DMS53 (cell line): ENCODE measurements around the gene SLC9A9.
A peak's percentile ranks its signal among the peaks of the same experiment; 100 is the strongest.

Experiments used
- DNase-seq: peaks from one replicate; lab custom pipeline; 2025; lab: John Stamatoyannopoulos, UW

The SLC9A9 gene

DNA sequence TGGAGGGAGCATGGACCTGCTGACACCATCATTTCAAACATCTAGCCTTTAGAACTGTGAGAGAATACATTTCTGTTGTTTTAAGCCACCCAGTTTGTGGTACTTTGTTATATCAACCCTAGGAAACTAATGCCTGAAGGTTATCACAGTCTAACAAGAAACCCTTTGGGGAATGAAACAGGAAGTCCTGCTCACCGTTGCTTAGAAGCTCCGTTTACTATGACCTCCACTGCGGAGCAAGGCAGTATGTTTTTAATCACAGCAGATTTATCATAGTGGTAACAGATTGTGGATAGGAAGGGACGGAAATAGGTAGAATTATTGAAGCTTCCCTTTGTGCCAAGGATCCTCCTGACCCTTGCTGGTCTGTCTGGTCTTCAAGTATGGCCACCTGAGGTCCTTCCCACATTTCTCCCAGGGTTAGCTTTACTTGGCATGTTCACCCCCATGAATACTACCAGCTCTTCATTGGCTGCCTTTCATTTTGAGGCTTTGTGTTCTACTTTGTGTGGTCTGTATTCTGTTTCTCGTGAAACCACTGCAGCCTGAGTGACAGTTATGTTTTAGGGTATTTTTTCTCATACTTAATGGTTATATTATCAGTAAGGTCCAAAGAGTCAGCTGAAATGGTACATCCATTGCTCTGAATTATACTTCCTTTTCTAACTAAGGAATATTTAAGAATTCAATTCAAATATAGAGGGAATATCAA is 527.1 kb downstream of the SLC9A9 start:
- DNase-seq = no peak

DNA sequence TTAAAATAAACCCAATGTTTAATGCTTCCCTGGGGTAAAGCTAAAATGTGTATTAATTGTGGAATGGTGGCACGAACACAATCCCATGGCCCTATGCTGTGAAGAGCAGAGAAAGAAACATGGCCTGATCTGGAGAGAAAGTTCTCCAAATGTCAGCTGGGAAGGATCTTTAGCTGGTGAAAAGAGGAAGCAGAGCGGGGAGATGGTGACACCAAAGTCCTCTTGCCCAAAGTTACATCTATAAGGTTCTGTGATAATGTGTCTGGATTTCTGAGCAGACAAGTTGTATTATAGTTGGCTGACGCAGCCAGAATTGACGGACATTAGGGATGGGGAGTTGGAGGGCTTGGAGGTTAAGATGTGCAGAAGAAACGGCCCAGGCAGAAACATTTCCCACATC is 532.5 kb downstream of the SLC9A9 start:
- DNase-seq = no peak

DNA sequence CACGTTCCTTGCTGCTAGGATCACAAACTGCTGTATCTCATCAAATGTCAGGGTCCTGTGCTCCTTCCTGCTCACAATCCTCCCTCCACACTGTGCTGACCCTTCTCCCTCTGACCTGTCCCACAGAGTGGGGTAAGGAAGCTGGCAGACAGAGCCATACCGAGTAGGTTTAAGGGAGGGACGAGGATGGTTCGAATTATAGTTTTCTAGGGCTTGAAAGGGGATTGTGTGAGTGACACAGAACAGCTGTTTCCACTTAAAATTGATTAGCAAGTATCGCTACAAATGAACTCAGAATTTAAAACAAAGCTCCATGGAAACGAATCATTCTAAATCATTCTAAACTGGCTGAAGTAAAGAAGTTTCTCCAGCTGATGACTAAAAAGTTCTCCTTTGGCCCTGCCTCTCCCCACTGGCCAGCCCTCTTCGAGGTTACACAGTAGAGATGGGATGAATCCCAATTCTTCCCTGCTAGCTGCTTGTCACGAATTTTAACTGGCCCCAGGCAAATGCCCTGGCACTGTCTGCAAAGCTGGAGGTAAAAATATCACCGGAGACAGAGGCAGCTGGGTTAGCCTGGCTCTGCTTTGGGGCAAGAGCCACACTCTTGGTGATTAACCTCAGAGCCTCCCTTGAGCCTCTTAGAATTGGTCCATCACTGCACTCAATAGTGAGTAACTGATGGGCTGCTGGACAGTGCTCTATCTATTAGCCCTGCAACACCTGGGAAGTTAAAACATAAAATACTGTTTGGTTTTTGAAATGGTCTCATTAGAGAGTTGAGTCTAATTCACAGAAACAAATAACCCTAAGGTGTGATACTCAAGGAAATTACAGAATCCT is 533.8 kb downstream of the SLC9A9 start:
- no peak for DNase-seq

DNA sequence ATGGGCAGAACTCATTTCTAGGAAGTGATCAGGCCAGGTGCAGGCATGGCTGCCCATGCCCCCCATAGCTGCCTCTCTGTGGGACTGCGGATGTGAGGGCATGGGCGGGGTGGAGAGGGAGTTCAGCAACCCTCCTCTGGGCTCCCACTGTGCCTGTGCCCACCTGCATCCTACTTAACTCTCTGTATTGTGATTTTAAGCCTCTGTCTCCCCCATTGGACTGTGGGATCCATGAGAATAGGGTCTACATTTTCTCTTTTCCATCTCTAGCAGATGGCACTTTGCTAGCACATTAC is 534.4 kb downstream of the SLC9A9 start:
- no peak for DNase-seq

DNA sequence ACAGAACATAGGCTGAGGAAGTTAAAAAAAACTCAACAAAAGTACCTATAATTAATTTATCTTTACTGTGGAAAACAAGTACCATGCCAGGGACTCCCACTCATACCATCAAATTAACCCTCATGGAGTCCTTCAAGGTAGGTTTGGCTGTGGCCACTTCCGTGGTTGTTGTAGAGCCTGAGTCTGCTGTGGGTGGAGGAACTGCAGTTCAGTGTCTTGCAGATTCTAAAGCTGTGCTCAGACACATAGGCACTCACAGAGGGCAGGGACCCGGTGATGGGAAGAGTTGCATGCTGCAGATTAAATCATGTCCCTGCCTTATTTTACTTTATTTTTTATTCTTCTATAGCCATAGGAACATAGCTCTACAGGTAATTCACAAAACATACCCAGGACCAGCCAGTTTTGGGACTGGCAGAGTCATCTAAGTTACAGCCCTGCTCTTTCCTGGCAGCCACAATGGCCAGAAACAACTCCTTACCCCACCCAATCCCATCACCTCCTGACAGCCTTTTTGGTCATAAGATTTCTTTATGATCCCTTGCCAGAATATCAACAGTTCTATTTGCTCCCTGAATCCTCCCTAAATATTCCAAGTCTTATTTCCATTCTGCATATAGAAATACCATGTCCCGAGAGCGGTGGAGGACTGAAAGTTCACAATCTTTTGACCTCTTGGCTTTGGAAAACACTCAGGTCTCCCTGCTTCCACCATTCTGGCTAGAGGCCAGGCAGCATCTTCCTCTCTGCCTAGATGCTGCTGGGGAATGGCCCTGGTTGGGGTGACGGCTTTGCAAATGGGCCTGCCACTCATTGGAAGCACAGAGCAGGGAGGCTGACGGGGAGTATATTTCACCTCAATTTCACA is 535.0 kb downstream of the SLC9A9 start:
- no peak for DNase-seq

DNA sequence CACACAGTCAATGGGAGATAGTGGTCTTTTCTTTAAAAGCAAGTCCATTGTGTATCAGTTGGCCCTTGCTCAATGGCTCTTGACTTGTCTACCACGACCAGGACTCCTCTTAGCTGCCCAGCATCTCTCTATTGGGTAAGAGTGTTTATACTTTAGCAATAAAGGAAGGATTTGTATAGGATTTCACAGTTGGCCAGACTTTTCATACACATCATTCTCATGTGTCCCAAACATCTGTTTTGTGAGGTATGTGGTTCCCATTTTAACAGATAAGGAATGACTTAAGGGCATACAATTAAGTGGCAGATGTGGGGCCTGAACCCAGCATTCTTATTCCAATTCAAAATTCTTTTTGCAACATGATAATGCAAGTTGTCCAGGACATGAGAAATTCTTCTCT is 537.2 kb downstream of the SLC9A9 start:
- no peak for DNase-seq

DNA sequence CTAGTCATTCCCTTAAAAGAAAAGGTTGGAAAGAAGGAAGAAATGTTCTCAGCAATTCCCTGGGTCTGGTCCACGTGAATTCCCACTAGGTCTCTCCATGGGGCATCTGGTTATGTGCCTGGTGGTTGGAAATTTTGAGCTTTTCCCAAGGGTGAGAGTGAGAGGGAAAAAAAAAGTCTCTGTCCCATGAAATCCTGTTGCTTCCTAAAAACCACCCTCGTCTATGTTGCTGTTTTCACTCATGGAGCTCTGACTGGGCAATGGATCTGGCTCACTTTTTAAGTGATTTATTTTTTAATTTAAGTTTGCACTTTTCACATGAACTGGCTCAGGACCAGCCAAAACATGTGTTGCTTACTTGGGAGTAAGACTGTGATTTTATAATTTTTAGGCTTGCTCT is 538.6 kb downstream of the SLC9A9 start:
- DNase-seq = no peak

DNA sequence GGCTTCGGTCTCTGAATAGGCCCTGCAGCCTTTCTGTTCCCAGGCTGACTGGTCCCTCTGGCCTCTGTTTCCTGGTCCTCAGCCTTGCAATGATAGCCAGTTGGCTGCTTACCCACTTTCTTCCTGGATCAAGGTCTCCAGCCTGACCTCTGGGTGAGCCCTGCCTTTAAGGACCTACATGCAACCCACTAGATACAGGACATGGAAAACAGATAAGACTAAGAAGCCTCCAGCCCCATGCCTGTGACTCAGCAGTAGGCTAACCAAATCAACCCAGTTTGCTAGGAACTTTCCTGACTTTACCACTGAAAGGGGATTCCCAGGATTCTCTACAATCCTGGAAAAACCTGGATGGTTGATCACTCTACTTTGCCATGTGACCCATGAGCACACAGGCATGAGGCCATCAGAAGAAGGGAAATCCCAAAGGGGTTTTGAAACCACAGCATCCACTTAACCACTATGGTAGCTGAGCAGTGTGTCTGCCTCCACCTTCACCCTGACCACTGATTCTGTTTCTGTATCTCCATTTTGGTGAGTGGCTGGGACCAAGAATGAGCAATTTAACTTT is 540.6 kb downstream of the SLC9A9 start:
- DNase-seq = peak; percentile 17

DNA sequence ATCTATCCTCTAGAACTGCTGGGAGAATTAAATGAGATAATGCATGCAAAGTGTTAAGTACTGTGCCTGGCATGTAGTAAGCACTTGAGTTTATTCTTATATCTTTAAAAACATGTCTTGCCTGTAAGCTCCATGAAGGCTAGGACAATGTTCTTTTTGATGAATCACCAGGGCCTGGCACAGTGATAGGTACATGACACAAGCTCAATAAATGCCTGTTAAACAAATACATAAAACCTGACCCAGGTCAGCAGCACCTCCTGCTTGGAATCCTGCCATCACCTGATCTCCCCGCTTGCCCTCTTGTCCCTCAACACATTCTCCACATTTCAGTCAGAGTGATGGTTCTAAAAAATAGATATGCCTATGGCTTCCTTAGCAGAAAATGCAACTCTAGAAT is 541.9 kb downstream of the SLC9A9 start:
- DNase-seq = no peak

DNA sequence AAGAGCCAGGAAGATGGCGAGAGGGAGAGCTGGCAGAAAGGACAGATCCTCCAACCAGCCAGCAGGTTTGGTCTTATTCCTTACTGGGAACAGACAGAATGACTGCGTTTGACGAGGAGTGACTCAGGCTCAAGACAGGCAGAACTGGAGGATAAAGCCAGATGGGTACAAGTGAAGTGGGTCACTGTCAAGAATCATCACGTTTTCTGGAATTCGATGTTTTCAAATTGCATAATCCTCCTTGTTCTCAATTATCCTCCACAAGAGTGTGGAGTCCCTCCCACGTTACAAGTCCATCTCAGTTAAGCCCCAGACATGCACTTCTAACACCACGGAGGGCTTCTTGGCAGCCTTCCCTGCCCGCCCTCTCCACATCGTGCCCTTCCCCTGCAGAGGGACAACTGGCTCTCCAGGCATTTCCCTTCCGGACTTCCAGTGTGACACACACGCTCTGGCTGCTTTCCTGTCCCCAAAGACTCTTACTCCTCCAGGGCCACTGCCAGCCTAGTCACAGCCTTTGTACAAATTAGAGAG is 545.6 kb downstream of the SLC9A9 start:
- DNase-seq = no peak

DNA sequence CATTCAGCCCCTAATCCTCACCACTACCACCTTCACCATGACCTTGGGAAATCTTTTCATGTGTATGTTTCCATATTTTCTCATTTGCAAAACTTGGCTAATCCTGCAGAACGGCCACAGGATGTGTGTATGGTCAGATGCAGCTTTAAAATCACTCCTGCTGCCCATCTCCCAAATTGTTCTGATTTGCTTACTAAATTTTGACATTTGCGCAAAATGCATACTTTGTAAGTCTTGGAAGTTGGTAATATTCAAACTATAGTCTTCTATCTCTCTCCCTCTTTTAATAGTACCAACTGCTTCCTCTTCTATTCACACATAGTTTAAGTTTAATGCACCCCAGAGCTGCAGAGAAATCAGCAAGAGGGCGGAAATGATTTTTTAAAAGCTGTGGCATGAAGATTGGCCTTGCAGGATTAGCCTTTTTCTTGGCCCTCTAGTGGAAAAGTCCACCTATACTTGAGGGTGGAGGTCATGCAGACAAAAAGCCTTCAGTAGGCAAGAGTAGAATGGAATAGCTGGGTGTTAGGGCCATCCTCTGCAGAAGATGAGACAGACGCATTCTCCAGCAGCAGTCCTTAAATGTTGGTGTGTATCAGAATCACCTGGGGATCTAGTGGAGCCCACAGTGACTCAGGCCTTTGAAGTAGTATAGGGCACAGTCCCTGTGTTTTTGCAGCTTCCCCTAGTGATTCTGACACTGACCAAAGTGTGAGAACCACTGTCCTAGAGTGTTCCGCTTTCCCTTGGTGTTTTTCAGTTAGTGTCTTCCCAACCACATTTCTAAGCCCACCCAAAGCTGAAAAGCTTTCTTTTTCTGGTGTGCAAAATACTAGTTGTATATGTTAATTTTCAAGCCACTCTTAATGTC is 547.0 kb downstream of the SLC9A9 start:
- no peak for DNase-seq

DNA sequence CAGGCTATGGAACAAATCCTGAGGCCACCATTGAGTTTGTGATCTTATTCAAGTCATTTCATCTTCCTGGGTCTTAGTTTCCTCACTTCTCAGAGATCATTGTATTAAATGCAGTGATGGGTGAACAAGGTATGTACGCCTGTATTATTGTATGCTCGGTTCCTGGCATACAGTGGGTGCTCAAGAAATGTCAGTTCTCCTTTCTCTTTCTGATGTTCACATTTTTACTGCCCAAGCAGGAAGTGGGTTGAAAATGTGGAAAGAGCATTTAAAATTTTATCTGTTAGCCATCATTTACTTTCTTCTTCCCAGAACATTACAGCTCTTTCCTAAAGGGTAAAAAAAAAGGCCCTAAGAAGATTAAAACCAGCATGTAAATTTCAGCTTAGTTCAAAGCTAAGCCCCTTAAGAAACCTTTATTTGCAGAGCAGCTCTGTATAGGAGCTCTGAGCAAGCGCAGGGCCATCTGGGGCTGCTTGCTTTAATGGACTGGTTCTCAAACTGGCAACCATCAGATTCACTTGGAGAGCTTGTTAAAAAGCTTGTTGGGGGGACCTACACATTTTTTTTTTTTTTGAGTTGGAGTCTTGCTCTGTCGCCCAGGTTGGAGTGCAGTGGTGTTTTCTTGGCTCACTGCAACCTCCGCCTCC is 549.3 kb downstream of the SLC9A9 start:
- DNase-seq = no peak

DNA sequence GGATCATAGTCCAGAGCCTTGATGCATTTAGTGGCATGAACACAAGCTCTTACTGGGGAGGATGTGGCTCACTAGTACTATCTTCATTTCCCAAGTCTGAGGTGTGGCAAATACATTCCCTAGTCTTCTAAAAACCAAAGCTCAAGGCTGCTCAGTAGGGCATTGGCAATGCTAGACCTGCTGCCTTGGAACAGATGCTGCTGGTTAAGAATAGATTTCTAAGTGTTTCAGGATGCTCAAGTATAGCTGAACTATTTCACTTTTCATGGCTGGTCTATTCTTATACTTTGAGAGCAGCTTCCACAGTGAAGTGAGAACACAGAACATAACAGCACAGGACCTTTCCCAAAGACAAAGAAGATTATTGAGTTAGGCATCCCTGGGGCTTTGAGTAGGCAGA is 549.9 kb downstream of the SLC9A9 start:
- no peak for DNase-seq

DNA sequence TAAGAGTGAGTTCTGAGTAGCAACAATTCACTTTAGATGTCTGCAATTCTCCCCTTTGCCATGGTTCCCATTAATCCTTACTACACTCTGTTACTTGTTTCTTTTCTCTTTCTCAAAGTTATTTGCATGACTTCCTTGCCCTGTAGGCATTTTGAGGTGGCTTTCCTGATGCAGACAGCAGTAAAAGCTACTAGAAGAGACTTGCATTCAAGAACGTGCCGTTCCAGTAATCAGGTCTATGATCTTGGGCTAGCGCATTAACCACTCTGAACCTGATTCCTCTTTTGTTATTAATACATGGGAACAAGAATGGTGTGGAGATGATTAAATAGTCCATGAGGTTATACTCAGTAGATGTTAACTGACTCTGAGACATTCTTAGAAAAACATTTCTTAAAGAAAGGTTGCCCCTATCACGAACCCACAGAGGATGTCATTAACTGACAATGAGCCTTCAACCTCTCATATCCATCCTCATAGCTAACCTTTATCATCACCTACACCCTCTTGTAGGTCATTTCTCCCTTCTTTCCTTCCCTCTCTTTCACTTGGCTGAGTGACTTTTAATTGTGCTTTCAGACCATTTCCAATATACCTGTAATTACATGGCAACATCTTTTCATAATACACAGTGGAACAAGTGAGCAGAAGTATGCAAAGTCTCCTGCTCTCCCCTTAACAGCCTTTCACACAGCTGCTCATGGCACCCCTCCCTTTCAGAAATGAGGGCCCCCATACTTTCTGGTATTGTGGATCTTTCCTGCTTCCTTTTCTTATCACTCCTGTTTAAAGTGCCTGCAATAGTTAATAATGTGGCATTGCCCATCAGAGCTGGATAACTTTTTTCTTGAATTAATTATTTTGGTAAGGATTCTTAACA is 552.8 kb downstream of the SLC9A9 start:
- DNase-seq = no peak

DNA sequence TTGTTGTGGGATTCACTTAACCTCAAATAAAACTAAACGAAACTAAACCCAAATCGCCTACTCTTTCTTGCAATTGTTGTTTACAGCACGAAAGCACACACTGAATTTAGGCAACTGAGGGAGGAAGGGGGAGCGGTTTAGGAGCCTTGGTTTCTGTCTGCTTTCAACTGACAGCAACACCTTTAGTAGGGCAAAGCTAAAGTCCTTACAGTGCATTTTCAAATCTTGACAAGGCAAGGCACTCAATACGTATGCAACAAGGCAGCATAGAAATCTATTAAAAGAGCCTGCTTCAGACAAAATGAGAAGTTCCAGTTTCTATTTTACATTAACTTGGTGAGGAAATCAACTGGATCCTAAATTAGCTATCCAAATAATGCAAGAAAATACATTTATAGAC is 554.1 kb downstream of the SLC9A9 start:
- no peak for DNase-seq

DNA sequence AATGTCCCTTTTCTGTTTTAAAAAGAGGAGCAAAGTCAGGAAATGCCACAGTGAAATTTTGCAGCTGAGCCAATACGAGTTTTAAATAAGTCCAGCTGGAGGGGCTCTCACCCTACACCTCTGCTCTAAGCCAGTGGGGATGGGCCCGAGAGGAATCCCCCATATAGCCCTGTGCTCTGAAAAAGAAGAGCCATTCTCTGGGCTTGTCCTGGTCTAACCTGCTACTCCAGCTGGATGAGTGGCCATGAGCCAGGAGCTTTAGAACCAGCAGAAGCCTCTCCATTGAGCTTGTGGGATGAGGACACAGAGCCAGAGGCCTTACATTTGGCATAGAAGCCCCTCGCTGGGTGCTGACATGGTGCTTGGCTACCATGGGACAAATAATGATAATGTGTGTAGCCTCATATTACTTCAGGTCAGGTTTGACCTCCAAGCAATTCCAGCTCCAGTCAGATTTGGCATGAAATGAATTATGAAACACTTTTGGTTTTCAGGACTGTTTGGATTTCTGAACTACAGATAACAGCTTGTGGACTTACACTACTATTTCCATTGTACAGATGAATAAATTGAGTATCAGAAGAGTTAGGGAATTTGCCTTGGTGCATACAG is 556.3 kb downstream of the SLC9A9 start:
- DNase-seq = no peak

DNA sequence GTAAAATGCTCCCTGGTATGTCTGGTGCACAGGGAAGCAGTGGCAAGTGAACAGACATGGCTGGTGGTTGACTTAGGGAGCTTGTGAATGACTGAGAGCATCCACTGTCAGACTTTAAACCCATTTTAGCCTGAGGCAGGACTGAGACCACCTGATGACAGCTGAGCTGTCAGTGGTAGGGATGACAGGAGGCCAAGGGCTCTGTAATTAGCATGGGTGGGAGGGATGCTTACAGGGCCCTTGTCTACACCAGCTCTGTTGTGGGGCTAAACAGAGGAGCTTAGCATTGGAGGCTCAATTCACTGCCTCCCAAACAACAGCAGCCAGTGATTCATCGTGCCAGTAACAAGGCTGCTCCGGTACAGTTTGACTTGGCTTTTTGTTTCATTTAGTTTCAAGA is 559.3 kb downstream of the SLC9A9 start:
- no peak for DNase-seq

DNA sequence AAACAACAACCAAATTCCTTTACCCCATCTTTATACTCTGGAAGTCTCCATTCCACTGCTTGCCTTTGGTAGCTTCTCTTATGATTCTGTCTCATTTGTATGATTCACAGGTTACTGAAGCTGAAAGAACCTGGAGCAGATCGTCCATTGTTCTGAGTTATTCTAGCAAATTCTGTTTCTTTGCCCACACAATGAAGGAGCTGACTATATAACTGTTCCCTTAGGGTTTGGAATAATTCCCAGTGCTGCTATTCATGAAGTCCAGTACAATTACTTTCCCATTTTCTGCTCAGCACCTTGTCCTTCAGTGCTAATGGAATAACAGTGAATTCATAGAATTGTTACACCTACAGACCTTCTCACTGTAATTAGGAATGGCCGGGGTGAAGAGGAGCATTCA is 560.9 kb downstream of the SLC9A9 start:
- DNase-seq = no peak

DNA sequence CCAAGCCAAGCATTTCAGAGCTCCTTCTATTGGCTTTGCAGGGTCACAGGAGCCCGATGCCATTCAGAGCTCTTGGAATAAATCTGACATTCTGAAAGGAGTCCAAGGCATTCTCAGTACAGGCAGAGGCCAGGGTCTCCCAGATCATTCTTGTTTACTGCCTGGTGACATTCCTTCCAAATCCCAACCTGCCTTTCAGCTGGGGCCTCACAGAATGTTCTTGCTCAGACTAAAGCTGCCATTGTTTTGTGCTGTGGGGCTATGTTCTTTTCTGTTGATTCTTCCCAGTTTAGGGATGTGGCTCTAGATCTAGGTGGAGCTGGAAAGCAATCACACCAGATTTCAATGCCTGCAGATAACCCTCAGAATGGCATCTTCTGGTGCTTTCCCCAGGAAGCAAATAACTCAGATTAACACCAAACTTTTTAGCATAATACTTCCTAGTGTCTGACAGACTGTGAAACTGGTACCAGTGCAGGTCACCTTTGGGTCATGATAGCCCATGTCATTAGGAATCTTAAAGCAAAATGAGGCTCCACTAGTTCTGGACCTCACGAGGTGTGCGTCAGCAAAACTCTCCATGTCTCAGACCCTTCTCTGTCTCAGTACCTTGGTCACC is 561.8 kb downstream of the SLC9A9 start:
- no peak for DNase-seq
